Non-pigmented ciliary epithelial cell (primary cell): ENCODE data around the gene HMGN5.

Source experiments
- DNase-seq: peaks from one replicate; pipeline ENCODE4 v3.0.0-alpha.2; 2010; ENCODE audit warnings: low read depth

Gene HMGN5

GRCh38 chrX:81201671-81202455 is at the start of gene HMGN5, which contains the start of gene SH3BGRL:
Gene HMGN5 (minus strand): TSS chrX:81201913. CDS start chrX:81121549, 80,364 bp downstream.
Gene SH3BGRL (plus strand): TSS chrX:81202102. CDS start chrX:81202201, 99 bp downstream.
- DNase-seq: peak; percentile 61

- no peak for DNase-seq
Measured at GRCh38 chrX:81241753-81242152, 40.0 kb upstream of the HMGN5 start.

- no peak for DNase-seq
Measured at GRCh38 chrX:81240701-81241331, 39.1 kb upstream of the HMGN5 start.

- no peak for DNase-seq
Measured at GRCh38 chrX:81238166-81238565, 36.5 kb upstream of the HMGN5 start.

GRCh38 chrX:81237516-81237915 is 35.8 kb upstream of the HMGN5 start:
- DNase-seq: no peak

- no peak for DNase-seq
Measured at GRCh38 chrX:81232218-81232617, 30.5 kb upstream of the HMGN5 start.

GRCh38 chrX:81231476-81231875 is 29.8 kb upstream of the HMGN5 start:
- no peak for DNase-seq

- DNase-seq: no peak
Measured at GRCh38 chrX:81229901-81230300, 28.2 kb upstream of the HMGN5 start.

GRCh38 chrX:81229229-81229628 is 27.5 kb upstream of the HMGN5 start:
- DNase-seq: no peak

- no peak for DNase-seq
Measured at GRCh38 chrX:81215685-81216084, 14.0 kb upstream of the HMGN5 start.

GRCh38 chrX:81208916-81209315 is 7.2 kb upstream of the HMGN5 start:
- no peak for DNase-seq

- no peak for DNase-seq
Measured at GRCh38 chrX:81206476-81206875, 4.8 kb upstream of the HMGN5 start.

- no peak for DNase-seq
Measured at GRCh38 chrX:81205551-81205950, 3.8 kb upstream of the HMGN5 start.

- no peak for DNase-seq
Measured at GRCh38 chrX:81202943-81203342, 1.2 kb upstream of the HMGN5 start.

GRCh38 chrX:81202456-81202819 is 725 bp upstream of the HMGN5 start:
- DNase-seq: no peak

GRCh38 chrX:81201071-81201470 is 642 bp downstream of the HMGN5 start:
- no peak for DNase-seq

GRCh38 chrX:81195712-81196111 is 6.0 kb downstream of the HMGN5 start:
- DNase-seq: no peak

- DNase-seq: no peak
Measured at GRCh38 chrX:81195259-81195658, 6.5 kb downstream of the HMGN5 start.

- DNase-seq: no peak
Measured at GRCh38 chrX:81174286-81174685, 27.4 kb downstream of the HMGN5 start.

- no peak for DNase-seq
Measured at GRCh38 chrX:81168391-81168790, 33.3 kb downstream of the HMGN5 start.

GRCh38 chrX:81121513-81122363 is 80.0 kb downstream of the HMGN5 start:
- DNase-seq: peak; percentile 76

- DNase-seq: peak; percentile 22
Measured at GRCh38 chrX:81120936-81121371, 80.8 kb downstream of the HMGN5 start.
